ENCODE measurements around the gene ANKRD65.
A peak's percentile ranks its signal among the peaks of the same experiment; 100 is the strongest.

ANKRD65 gene

GRCh38 chr1:1437033-1437903 lies 16.2 kb upstream of the ANKRD65 start:
- no peak overlapping the region for H3K4me3 ChIP-seq (ENCODE audit: low read length)
- TF ChIP-seq CTCF (conservative IDR thresholded peaks at IDR 0.05; ENCODE audit: low read length) = no peak
- DNase-seq (ENCODE audit: low read depth) = no peak

GRCh38 chr1:1436630-1437032 lies 15.6 kb upstream of the ANKRD65 start:
- no peak overlapping the region for H3K4me3 ChIP-seq (ENCODE audit: low read length)
- TF ChIP-seq CTCF (conservative IDR thresholded peaks at IDR 0.05; ENCODE audit: low read length) = no peak
- DNase-seq (ENCODE audit: low read depth) = no peak

- DNase-seq (ENCODE audit: low read depth) = no peak
- no peak for TF ChIP-seq CTCF (conservative IDR thresholded peaks at IDR 0.05; ENCODE audit: low read length)
- peak overlapping the region; percentile 48 for H3K4me3 ChIP-seq (ENCODE audit: low read length)
These were observed 15.0 kb upstream of the ANKRD65 start for GRCh38 chr1:1435911-1436629.

GRCh38 chr1:1435106-1435903 lies 14.2 kb upstream of the ANKRD65 start, which contains the start of gene VWA1:
Gene VWA1, plus strand, starts transcription at chr1:1435690. Its CDS starts 59 bp downstream, at chr1:1435749.
- peak within 1 kb of the TSS; percentile 50 for H3K4me3 ChIP-seq (ENCODE audit: low read length)
- peak; percentile 55 for DNase-seq (ENCODE audit: low read depth)
- no peak for TF ChIP-seq CTCF (conservative IDR thresholded peaks at IDR 0.05; ENCODE audit: low read length)

GRCh38 chr1:1434824-1435105 lies 13.7 kb upstream of the ANKRD65 start:
- H3K4me3 ChIP-seq (ENCODE audit: low read length) = no peak overlapping the region
- TF ChIP-seq CTCF (conservative IDR thresholded peaks at IDR 0.05; ENCODE audit: low read length) = no peak
- no peak for DNase-seq (ENCODE audit: low read depth)

GRCh38 chr1:1434131-1434823 lies 13.2 kb upstream of the ANKRD65 start:
- H3K4me3 ChIP-seq (ENCODE audit: low read length) = no peak overlapping the region
- DNase-seq (ENCODE audit: low read depth) = no peak
- TF ChIP-seq CTCF (conservative IDR thresholded peaks at IDR 0.05; ENCODE audit: low read length) = no peak

Measured in AG10803 (cell line).